HepG2 (cell line): ENCODE measurements around the gene HMGCS2. TPM values are rescaled to one million over a fixed set of nuclear protein-coding genes. Genes with fewer than 3 reads are reported as not detected.

Source experiments
- GFI1 ChIP-seq: sonication (generic); formaldehyde crosslinking; IDR thresholded peaks from 2 replicates; pipeline ENCODE4 v1.5.0; 2020; ENCODE audit warnings: missing genetic modification reagents, mild to moderate bottlenecking, borderline replicate concordance
- GZF1 ChIP-seq: sonication (generic); formaldehyde crosslinking; IDR thresholded peaks from 2 replicates; pipeline ENCODE4 v1.5.1; 2020; ENCODE audit warnings: mild to moderate bottlenecking, missing genetic modification reagents
- JARID2 ChIP-seq: sonication (generic); formaldehyde crosslinking; IDR thresholded peaks from 2 replicates; pipeline ENCODE4 v1.8.1; 2023; ENCODE audit warnings: missing genetic modification reagents, inconsistent platforms; ENCODE audit not compliant: insufficient replicate concordance
- KLF6 ChIP-seq: IDR thresholded peaks from 2 replicates; pipeline ENCODE4 v1.8.0; 2016; ENCODE audit warnings: missing biosample characterization, missing genetic modification reagents
- NFYB ChIP-seq: sonication (generic); formaldehyde crosslinking; IDR thresholded peaks from 2 replicates; pipeline ENCODE4 v1.4.0; 2020; ENCODE audit warnings: missing genetic modification reagents
- NONO ChIP-seq, 2 experiments: fragments of 450-650 bp in 1 of 2; sonication (generic) in 1 of 2; formaldehyde crosslinking in 1 of 2; IDR thresholded peaks in 1 of 2; conservative IDR thresholded peaks in 1 of 2; 2 replicates each; pipeline versions ENCODE4 v1.6.1 to v1.8.0; 2017 to 2022; ENCODE audit warnings: mild to moderate bottlenecking in 1 of 2, missing genetic modification reagents in 1 of 2, moderate library complexity in 1 of 2
- POLR2G ChIP-seq: fragments of 200-400 bp; formaldehyde crosslinking; IDR thresholded peaks from 2 replicates; pipeline ENCODE4 v1.6.1; 2018; ENCODE audit warnings: mild to moderate bottlenecking, low read depth, low read length, moderate library complexity
- TBL1XR1 ChIP-seq: fragments of 150-350 bp; IDR thresholded peaks from 2 replicates; pipeline ENCODE4 v1.6.1; 2014; ENCODE audit warnings: borderline replicate concordance, low read length; ENCODE audit not compliant: partially characterized antibody
- TEAD3 ChIP-seq: optimal IDR thresholded peaks from 2 replicates; pipeline ENCODE3; 2016; ENCODE audit warnings: borderline replicate concordance
- ZMAT3 ChIP-seq: sonication (generic); formaldehyde crosslinking; conservative IDR thresholded peaks from 2 replicates; pipeline ENCODE4 v1.7.0; 2021; ENCODE audit warnings: missing genetic modification reagents
- ZNF607 ChIP-seq: sonication (generic); formaldehyde crosslinking; IDR thresholded peaks from 2 replicates; pipeline ENCODE4 v1.5.1; 2020; ENCODE audit warnings: missing genetic modification reagents, mild to moderate bottlenecking, borderline replicate concordance
- ZNF761 ChIP-seq: sonication (generic); formaldehyde crosslinking; conservative IDR thresholded peaks from 2 replicates; pipeline ENCODE4 v1.4.0; 2020; ENCODE audit warnings: mild to moderate bottlenecking, missing genetic modification reagents
- ZNF772 ChIP-seq: sonication (generic); formaldehyde crosslinking; IDR thresholded peaks from 2 replicates; pipeline ENCODE4 v1.5.0; 2020; ENCODE audit warnings: mild to moderate bottlenecking, missing genetic modification reagents
- polyA plus RNA-seq, 8 experiments: library from polyadenylated mRNA; depleted of rRNA in 3 of 8; stranded (reverse) in 7 of 8; unstranded in 1 of 8; fragments of >200 nt; fragmentation: Illumina TruSeq in 4 of 8; extraction: Trizol in 4 of 8; gene quantifications; 2 replicates each; pipeline versions ENCODE4 v1.2.1 to v1.2.3, GENCODE V29; 2011 to 2016; ENCODE audit warnings: low read depth in 4 of 8, missing spikeins in 1 of 8, mixed read lengths in 1 of 8; ENCODE audit not compliant: insufficient read depth in 1 of 8
- total RNA-seq, 5 experiments: library from RNA; depleted of rRNA; stranded (reverse); fragments of >200 nt; fragmentation: Illumina TruSeq; extraction: Trizol; gene quantifications; 2 replicates each; pipeline ENCODE4 v1.2.3, GENCODE V29; 2016; ENCODE audit warnings: low read depth in 1 of 5
- TF ChIP-seq, protein P1 (sequence below): sonication (generic); formaldehyde crosslinking; IDR thresholded peaks from 2 replicates; pipeline ENCODE4 v1.4.0; 2020; ENCODE audit warnings: mild to moderate bottlenecking, missing genetic modification reagents
- TF ChIP-seq, protein P2 (sequence below): sonication (generic); formaldehyde crosslinking; IDR thresholded peaks from 2 replicates; pipeline ENCODE4 v1.5.1; 2020; ENCODE audit warnings: mild to moderate bottlenecking, moderate library complexity, missing genetic modification reagents
- TF ChIP-seq, protein P3 (sequence below): sonication (generic); formaldehyde crosslinking; IDR thresholded peaks from 2 replicates; pipeline ENCODE4 v1.5.1; 2020; ENCODE audit warnings: missing genetic modification reagents, mild to moderate bottlenecking, borderline replicate concordance
- TF ChIP-seq, protein P4 (sequence below): sonication (generic); formaldehyde crosslinking; IDR thresholded peaks from 2 replicates; pipeline ENCODE4 v1.5.1; 2020; ENCODE audit warnings: missing genetic modification reagents, mild to moderate bottlenecking, borderline replicate concordance
- TF ChIP-seq, protein P5 (sequence below): sonication (generic); formaldehyde crosslinking; IDR thresholded peaks from 2 replicates; pipeline ENCODE4 v1.5.0; 2020; ENCODE audit warnings: mild to moderate bottlenecking, missing genetic modification reagents, borderline replicate concordance

HMGCS2 gene
- total and polyA plus RNA-seq, 2 of the 13 experiments (the other 11 are each of a cell fraction or from before 2014, with no cell fraction given): 0.44 to 1.5 TPM

DNA sequence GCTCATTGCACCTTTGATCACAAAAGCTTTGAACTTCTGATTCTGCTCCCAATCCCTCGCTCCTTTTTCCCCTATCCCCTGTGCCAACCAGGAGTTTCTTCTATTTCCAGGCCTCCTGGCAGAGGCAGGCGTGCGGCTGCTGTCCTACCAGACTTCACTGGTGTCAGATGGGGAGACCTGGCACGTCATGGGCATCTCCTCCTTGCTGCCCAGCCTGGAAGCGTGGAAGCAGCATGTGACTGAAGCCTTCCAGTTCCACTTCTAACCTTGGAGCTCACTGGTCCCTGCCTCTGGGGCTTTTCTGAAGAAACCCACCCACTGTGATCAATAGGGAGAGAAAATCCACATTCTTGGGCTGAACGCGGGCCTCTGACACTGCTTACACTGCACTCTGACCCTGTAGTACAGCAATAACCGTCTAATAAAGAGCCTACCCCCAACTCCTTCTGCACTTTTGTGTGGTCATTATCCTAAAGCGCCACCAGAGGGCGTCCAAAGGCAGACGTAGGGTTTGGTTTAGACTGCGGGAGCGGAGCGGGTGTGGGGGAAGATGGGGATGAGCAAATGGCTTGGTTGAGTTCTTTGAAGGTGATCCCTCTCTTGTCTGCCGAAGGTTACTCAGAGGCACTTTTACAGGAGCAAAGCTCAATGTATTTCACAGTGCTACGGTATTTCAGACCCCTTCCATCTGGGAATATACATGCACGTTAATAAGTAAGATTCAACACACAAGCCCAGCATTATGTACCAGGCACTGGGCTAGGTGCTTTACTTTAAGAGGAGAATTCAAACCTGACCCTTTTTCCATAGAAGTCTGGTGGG lies 24.7 kb downstream of the HMGCS2 start (continued):
- no peak for TF ChIP-seq NFYB (CRISPR knock-in tag)
- TF ChIP-seq, protein P1, sequence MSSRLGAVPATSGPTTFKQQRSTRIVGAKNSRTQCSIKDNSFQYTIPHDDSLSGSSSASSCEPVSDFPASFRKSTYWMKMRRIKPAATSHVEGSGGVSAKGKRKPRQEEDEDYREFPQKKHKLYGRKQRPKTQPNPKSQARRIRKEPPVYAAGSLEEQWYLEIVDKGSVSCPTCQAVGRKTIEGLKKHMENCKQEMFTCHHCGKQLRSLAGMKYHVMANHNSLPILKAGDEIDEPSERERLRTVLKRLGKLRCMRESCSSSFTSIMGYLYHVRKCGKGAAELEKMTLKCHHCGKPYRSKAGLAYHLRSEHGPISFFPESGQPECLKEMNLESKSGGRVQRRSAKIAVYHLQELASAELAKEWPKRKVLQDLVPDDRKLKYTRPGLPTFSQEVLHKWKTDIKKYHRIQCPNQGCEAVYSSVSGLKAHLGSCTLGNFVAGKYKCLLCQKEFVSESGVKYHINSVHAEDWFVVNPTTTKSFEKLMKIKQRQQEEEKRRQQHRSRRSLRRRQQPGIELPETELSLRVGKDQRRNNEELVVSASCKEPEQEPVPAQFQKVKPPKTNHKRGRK (CRISPR knock-in tag): 0 out of 2 replicates have a peak, but pooled peaks have one; percentile 32
- TF ChIP-seq, protein P2, sequence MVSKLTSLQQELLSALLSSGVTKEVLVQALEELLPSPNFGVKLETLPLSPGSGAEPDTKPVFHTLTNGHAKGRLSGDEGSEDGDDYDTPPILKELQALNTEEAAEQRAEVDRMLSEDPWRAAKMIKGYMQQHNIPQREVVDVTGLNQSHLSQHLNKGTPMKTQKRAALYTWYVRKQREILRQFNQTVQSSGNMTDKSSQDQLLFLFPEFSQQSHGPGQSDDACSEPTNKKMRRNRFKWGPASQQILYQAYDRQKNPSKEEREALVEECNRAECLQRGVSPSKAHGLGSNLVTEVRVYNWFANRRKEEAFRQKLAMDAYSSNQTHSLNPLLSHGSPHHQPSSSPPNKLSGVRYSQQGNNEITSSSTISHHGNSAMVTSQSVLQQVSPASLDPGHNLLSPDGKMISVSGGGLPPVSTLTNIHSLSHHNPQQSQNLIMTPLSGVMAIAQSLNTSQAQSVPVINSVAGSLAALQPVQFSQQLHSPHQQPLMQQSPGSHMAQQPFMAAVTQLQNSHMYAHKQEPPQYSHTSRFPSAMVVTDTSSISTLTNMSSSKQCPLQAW (CRISPR knock-in tag): 0 out of 2 replicates have a peak, but pooled peaks have one; percentile 39
- TF ChIP-seq, protein P3, sequence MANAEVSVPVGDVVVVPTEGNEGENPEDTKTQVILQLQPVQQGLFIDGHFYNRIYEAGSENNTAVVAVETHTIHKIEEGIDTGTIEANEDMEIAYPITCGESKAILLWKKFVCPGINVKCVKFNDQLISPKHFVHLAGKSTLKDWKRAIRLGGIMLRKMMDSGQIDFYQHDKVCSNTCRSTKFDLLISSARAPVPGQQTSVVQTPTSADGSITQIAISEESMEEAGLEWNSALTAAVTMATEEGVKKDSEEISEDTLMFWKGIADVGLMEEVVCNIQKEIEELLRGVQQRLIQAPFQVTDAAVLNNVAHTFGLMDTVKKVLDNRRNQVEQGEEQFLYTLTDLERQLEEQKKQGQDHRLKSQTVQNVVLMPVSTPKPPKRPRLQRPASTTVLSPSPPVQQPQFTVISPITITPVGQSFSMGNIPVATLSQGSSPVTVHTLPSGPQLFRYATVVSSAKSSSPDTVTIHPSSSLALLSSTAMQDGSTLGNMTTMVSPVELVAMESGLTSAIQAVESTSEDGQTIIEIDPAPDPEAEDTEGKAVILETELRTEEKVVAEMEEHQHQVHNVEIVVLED (CRISPR knock-in tag): no peak
- peak; percentile 22; the same call in 1 of the 2 replicates for TF ChIP-seq KLF6 (CRISPR knock-in tag)
- TF ChIP-seq JARID2 (CRISPR knock-in tag): no peak
- no peak for TF ChIP-seq TBL1XR1
- TF ChIP-seq, protein P4, sequence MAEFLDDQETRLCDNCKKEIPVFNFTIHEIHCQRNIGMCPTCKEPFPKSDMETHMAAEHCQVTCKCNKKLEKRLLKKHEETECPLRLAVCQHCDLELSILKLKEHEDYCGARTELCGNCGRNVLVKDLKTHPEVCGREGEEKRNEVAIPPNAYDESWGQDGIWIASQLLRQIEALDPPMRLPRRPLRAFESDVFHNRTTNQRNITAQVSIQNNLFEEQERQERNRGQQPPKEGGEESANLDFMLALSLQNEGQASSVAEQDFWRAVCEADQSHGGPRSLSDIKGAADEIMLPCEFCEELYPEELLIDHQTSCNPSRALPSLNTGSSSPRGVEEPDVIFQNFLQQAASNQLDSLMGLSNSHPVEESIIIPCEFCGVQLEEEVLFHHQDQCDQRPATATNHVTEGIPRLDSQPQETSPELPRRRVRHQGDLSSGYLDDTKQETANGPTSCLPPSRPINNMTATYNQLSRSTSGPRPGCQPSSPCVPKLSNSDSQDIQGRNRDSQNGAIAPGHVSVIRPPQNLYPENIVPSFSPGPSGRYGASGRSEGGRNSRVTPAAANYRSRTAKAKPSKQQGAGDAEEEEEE (CRISPR knock-in tag): 0 out of 2 replicates have a peak, but pooled peaks have one; percentile 56
- TF ChIP-seq POLR2G: peak; percentile 67
- TF ChIP-seq NONO (IDR thresholded peaks at IDR 0.05): no peak
- 0 out of 2 replicates have a peak, but pooled peaks have one; percentile 13 for TF ChIP-seq NONO (CRISPR knock-in tag; conservative IDR thresholded peaks at IDR 0.05)
- no peak for TF ChIP-seq ZNF772
- no peak for TF ChIP-seq GZF1 (CRISPR knock-in tag)
- no peak for TF ChIP-seq ZMAT3
- TF ChIP-seq, protein P5, sequence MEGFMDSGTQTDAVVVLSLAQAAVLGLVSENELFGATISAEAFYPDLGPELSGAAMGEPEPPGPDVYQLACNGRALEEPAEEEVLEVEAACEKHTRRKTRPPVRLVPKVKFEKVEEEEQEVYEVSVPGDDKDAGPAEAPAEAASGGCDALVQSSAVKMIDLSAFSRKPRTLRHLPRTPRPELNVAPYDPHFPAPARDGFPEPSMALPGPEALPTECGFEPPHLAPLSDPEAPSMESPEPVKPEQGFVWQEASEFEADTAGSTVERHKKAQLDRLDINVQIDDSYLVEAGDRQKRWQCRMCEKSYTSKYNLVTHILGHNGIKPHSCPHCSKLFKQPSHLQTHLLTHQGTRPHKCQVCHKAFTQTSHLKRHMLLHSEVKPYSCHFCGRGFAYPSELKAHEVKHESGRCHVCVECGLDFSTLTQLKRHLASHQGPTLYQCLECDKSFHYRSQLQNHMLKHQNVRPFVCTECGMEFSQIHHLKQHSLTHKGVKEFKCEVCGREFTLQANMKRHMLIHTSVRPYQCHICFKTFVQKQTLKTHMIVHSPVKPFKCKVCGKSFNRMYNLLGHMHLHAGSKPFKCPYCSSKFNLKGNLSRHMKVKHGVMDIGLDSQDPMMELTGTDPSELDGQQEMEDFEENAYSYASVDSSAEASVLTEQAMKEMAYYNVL (CRISPR knock-in tag): 0 out of 2 replicates have a peak, but pooled peaks have one; percentile 31
- no peak for TF ChIP-seq TEAD3 (CRISPR knock-in tag)
- TF ChIP-seq ZNF607 (CRISPR knock-in tag): no peak
- no peak for TF ChIP-seq ZNF761 (CRISPR knock-in tag)
- TF ChIP-seq GFI1 (CRISPR knock-in tag): no peak
